ENCODE results near the gene AGMO.

GRCh38 chr7:15452670-15453069, 109.1 kb downstream of the AGMO start:
- no peak for TF ChIP-seq POLR2A (IDR thresholded peaks at IDR 0.05)
- TF ChIP-seq, protein P1, sequence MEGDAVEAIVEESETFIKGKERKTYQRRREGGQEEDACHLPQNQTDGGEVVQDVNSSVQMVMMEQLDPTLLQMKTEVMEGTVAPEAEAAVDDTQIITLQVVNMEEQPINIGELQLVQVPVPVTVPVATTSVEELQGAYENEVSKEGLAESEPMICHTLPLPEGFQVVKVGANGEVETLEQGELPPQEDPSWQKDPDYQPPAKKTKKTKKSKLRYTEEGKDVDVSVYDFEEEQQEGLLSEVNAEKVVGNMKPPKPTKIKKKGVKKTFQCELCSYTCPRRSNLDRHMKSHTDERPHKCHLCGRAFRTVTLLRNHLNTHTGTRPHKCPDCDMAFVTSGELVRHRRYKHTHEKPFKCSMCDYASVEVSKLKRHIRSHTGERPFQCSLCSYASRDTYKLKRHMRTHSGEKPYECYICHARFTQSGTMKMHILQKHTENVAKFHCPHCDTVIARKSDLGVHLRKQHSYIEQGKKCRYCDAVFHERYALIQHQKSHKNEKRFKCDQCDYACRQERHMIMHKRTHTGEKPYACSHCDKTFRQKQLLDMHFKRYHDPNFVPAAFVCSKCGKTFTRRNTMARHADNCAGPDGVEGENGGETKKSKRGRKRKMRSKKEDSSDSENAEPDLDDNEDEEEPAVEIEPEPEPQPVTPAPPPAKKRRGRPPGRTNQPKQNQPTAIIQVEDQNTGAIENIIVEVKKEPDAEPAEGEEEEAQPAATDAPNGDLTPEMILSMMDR (IDR thresholded peaks at IDR 0.05), result no peak

Data from prostate gland (tissue), 2 donors.